ENCODE results near the gene TBC1D19. TPM values are rescaled to one million over a fixed set of nuclear protein-coding genes. Genes with fewer than 3 reads are reported as not detected.

Gene TBC1D19
- total RNA-seq, 1 experiment from 2014 or later: 12.8 TPM

DNA sequence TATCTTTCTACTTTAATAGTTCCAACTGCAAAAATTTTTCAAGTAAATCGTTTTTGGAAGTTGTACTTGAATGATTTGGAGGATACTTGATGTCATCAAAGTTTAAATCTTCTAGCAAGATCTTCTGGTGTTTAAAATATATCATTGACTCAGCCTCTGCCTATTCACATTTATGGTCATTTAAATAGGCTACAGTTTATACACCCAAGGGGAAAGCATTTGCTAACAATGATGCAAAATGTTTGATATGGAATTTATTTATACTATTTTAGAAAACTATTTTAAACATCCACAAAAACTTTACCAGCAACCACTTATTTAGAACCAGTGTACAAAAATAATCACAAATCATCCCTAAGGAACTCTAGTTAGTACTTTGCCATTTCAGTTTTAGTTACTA is 153.5 kb downstream of the TBC1D19 start:
- H3K4me3 ChIP-seq: no peak overlapping the region
- no peaks in the 10 kb centered on the region for H3K79me2 ChIP-seq (ENCODE audit: low read depth)
- no peaks in the 10 kb centered on the region for H3K36me3 ChIP-seq (ENCODE audit: low read depth)
- TF ChIP-seq EZH2 (IDR thresholded peaks at IDR 0.05; ENCODE audit: low read depth) (no peak), CTCF (conservative IDR thresholded peaks at IDR 0.05) (no peak)
- no peak overlapping the region for H3K4me2 ChIP-seq
- no peak overlapping the region for H3K27ac ChIP-seq
- no peaks in the 10 kb centered on the region for H3F3A ChIP-seq (ENCODE audit: insufficient read depth, low read depth)
- H3K27me3 ChIP-seq (ENCODE audit: insufficient read depth, low read depth): no peaks in the 10 kb centered on the region
- POLR2A ChIA-PET (ENCODE audit: unreplicated experiment): no interaction called here
- no peak overlapping the region for H2AFZ ChIP-seq
- no peaks in the 10 kb centered on the region for H4K20me1 ChIP-seq (ENCODE audit: insufficient read depth)
- intact Hi-C loops (cut with micrococcal nuclease; ENCODE audit: unreplicated experiment): no loop called here
- no peak for DNase-seq
- no peaks in the 10 kb centered on the region for H3K4me1 ChIP-seq (replicated peaks; ENCODE audit: insufficient read depth)
- no peaks in the 10 kb centered on the region for H3K9me2 ChIP-seq (ENCODE audit: insufficient read depth)
- BruUV-seq (replicated peaks): no TSS peak
- CTCF ChIA-PET: no interaction called here
- H3K9me3 ChIP-seq (ENCODE audit: insufficient read depth, low read depth): no peaks in the 10 kb centered on the region

- ChIA-PET CTCF (no interaction called here), POLR2A (ENCODE audit: unreplicated experiment) (no interaction called here)
- no peaks in the 10 kb centered on the region for H3K4me1 ChIP-seq (replicated peaks; ENCODE audit: insufficient read depth)
- H3K4me2 ChIP-seq: no peak overlapping the region
- H3K4me3 ChIP-seq: no peak overlapping the region
- no peak overlapping the region for H2AFZ ChIP-seq
- intact Hi-C loops (cut with micrococcal nuclease; ENCODE audit: unreplicated experiment): loop anchor here (10.0 kb wide), 1 partner anchor 263 kb away; no protein-coding TSS in a partner anchor
- no TSS peak for BruUV-seq (replicated peaks)
- no peaks in the 10 kb centered on the region for H3K9me2 ChIP-seq (ENCODE audit: insufficient read depth)
- H3K27me3 ChIP-seq (ENCODE audit: insufficient read depth, low read depth): no peaks in the 10 kb centered on the region
- DNase-seq: no peak
- H3K27ac ChIP-seq: no peak overlapping the region
- no peaks in the 10 kb centered on the region for H3K36me3 ChIP-seq (ENCODE audit: low read depth)
- no peaks in the 10 kb centered on the region for H3K9me3 ChIP-seq (ENCODE audit: insufficient read depth, low read depth)
- H3F3A ChIP-seq (ENCODE audit: insufficient read depth, low read depth): no peaks in the 10 kb centered on the region
- H3K79me2 ChIP-seq (ENCODE audit: low read depth): no peaks in the 10 kb centered on the region
- TF ChIP-seq EZH2 (IDR thresholded peaks at IDR 0.05; ENCODE audit: low read depth) (no peak), CTCF (conservative IDR thresholded peaks at IDR 0.05) (no peak)
- no peaks in the 10 kb centered on the region for H4K20me1 ChIP-seq (ENCODE audit: insufficient read depth)
Observed at GRCh38 chr4:26741491-26741871, 157.6 kb downstream of the TBC1D19 start.

GRCh38 chr4:26746802-26747213 is 162.9 kb downstream of the TBC1D19 start:
- POLR2A ChIA-PET (ENCODE audit: unreplicated experiment): no interaction called here
- BruUV-seq (replicated peaks): no TSS peak
- CTCF ChIA-PET: no interaction called here

More at GRCh38 chr4:26746802-26747213, 162.9 kb downstream of the TBC1D19 start:
- Histone ChIP-seq H3K36me3 (ENCODE audit: low read depth) (no peaks in the 10 kb centered on the region), H3K9me2 (ENCODE audit: insufficient read depth) (no peaks in the 10 kb centered on the region), H3K4me2 (no peak overlapping the region), H3K4me3 (no peak overlapping the region), H3K27ac (no peak overlapping the region), H3K79me2 (ENCODE audit: low read depth) (no peaks in the 10 kb centered on the region), H3K4me1 (replicated peaks; ENCODE audit: insufficient read depth) (no peaks in the 10 kb centered on the region), H2AFZ (no peak overlapping the region), H3K9me3 (ENCODE audit: insufficient read depth, low read depth) (no peaks in the 10 kb centered on the region), H3F3A (ENCODE audit: insufficient read depth, low read depth) (no peaks in the 10 kb centered on the region), H3K27me3 (ENCODE audit: insufficient read depth, low read depth) (no peaks in the 10 kb centered on the region), H4K20me1 (ENCODE audit: insufficient read depth) (no peaks in the 10 kb centered on the region)
- DNase-seq: no peak
- intact Hi-C loops (cut with micrococcal nuclease; ENCODE audit: unreplicated experiment): loop anchor here (10.0 kb wide), 1 partner anchor 258 kb away; no protein-coding TSS in a partner anchor
- TF ChIP-seq CTCF (conservative IDR thresholded peaks at IDR 0.05): no peak
- no peak for TF ChIP-seq EZH2 (IDR thresholded peaks at IDR 0.05; ENCODE audit: low read depth)
